BJ (cell line): ENCODE results near the gene FCHO2. TPM values are rescaled to one million over a fixed set of nuclear protein-coding genes. Genes with fewer than 3 reads are reported as not detected.
"Not testable (repeated sequence)": the region's sequence is repeated elsewhere in the genome, so short reads cannot be mapped to it uniquely, and the experiment has no call there.

Experiments used
- CTCF ChIA-PET: fragments of 350-600 bp; formaldehyde crosslinking; extraction: SDS; loops from one replicate; lab custom pipeline; 2021; ENCODE audit warnings: antibody characterized with exemption, inconsistent platforms; lab: Yijun Ruan, JAX
- POLR2A ChIA-PET: fragments of 300-600 bp; sonication (Branson Sonifier 250); formaldehyde crosslinking; extraction: SDS; loops from one replicate; lab custom pipeline; 2021; ENCODE audit warnings: antibody characterized with exemption; lab: Charles Lee
- DNase-seq: peaks from one replicate; pipeline ENCODE4 v3.0.0-alpha.2; 2011; ENCODE audit warnings: low read depth
- H3K27me3 ChIP-seq: 2 replicates; pipeline ENCODE4 v1.6.0; 2011; ENCODE audit warnings: low read length; ENCODE audit not compliant: control insufficient read depth, insufficient read depth
- H3K36me3 ChIP-seq: 2 replicates; pipeline ENCODE4 v1.5.1; 2011; ENCODE audit warnings: low read length; ENCODE audit not compliant: control insufficient read depth, insufficient read depth
- H3K4me3 ChIP-seq: 2 replicates; pipeline ENCODE4 v1.5.1; 2011; ENCODE audit warnings: low read depth, mild to moderate bottlenecking, control low read depth, low read length
- CTCF ChIP-seq: IDR thresholded peaks from 2 replicates; pipeline ENCODE4 v1.5.1; 2011; ENCODE audit warnings: low read depth, mild to moderate bottlenecking, control low read depth, inconsistent platforms, low read length, moderate library complexity; ENCODE audit not compliant: insufficient read depth
- polyA plus RNA-seq: library from polyadenylated mRNA; depleted of rRNA; stranded (reverse); fragments of >200 nt; gene quantifications from 2 replicates; pipeline ENCODE4 v1.2.3, GENCODE V29; 2011

Gene FCHO2
- polyA plus RNA-seq, 1 experiment, result 15.7 TPM

DNA sequence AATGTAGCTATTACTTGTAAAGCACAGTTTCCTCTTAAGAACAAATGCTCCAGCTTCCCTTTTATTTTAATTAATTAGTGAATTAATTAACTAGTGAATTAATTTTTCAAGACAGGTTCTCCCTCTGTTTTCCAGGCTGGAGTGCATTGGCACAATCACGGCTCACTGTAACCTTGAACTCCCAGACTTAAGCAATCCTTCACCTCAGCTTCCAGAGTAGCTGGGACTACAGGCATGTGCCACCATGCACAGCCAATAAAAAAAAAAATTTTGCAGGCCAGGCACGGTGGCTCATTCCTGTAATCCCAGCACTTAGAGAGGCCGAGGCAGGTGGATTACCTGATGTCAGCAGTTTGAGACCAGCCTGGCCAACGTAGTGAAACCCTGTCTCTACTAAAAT is 44.1 kb downstream of the FCHO2 start:
- no peak for TF ChIP-seq CTCF
- Histone ChIP-seq H3K36me3 (no peaks in the 10 kb centered on the region), H3K4me3 (no peak overlapping the region), H3K27me3 (no peaks in the 10 kb centered on the region)
- POLR2A ChIA-PET, result no interaction called here
- DNase-seq, result no peak
- CTCF ChIA-PET, result no interaction called here

DNA sequence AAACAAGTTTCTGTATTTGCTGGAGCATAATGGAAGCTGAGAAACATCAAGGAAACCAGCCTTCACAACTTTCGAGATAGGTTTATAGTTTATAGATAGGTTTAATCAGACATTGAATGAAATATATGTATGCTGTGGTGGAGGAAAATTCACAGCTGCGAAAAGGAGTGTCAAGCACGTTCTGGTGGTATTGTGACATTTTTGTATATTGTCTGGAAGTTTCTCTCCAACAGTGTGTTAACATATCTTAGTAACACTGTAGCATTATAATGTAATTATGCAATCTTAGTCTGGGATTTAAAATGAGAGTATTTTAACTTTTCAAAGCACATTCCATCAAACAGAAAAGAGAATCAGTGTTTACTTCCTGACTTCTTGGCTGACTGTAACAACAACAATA is 50.0 kb downstream of the FCHO2 start:
- ChIA-PET CTCF (interaction anchor here (1.1 kb wide), 2 partner anchors 9 to 10 kb away, joined by 3 read pairs; no protein-coding TSS in a partner anchor), POLR2A (no interaction called here)
- Histone ChIP-seq H3K36me3 (no peaks in the 10 kb centered on the region), H3K4me3 (no peak overlapping the region), H3K27me3 (no peaks in the 10 kb centered on the region)
- no peak for DNase-seq
- TF ChIP-seq CTCF, result no peak

DNA sequence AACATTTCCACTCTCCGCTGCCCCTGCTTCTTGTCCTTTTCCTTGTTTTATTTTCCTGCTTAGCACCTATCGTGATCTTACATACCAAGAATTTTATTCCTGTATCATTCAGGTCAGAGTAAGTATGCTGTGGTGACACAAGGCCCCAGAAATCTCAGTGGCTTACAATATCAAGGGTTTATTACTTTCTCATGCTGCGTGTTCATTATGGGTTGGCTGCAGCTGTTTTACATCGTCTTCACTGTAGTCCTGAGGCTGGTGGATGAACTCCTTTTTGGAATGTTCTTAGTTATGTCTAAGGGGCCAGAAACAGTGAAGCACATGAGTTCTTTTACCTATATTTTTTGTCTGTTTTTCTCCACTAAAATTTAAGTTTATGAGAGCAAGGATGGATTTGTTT is 51.2 kb downstream of the FCHO2 start:
- CTCF ChIA-PET, result no interaction called here
- no peaks in the 10 kb centered on the region for H3K27me3 ChIP-seq
- TF ChIP-seq CTCF, result no peak

DNA sequence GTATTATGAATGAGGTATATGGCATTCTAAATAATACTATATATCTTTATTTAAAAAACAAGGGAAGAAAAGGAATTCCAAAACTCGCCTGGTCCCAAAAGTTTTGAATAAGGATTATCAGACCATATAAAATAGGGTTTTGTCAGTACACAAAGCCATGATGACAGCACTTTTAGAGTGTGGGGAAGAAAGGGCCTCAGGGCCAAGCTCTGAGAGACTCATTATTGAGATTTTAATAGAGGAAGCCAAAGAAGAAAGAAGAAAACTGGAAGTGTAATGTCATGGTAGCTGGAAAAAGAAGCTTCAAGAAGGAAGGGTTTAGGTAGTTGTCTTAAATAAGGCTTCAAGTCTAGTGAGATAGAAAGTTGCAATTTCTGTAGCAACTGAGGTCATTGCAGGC is 53.0 kb downstream of the FCHO2 start:
- ChIA-PET CTCF (no interaction called here), POLR2A (no interaction called here)
- Histone ChIP-seq H3K27me3 (no peaks in the 10 kb centered on the region), H3K36me3 (no peaks in the 10 kb centered on the region), H3K4me3 (no peak overlapping the region)
- no peak for DNase-seq
- TF ChIP-seq CTCF, result no peak

More for the DNA sequence above, 51.2 kb downstream of the FCHO2 start:
- POLR2A ChIA-PET, result interaction anchor here (0.6 kb wide), 1 partner anchor 236 kb away, joined by 3 read pairs; no protein-coding TSS in a partner anchor
- DNase-seq, result peak; percentile 37
- H3K4me3 ChIP-seq, result no peak overlapping the region
- no peaks in the 10 kb centered on the region for H3K36me3 ChIP-seq

DNA sequence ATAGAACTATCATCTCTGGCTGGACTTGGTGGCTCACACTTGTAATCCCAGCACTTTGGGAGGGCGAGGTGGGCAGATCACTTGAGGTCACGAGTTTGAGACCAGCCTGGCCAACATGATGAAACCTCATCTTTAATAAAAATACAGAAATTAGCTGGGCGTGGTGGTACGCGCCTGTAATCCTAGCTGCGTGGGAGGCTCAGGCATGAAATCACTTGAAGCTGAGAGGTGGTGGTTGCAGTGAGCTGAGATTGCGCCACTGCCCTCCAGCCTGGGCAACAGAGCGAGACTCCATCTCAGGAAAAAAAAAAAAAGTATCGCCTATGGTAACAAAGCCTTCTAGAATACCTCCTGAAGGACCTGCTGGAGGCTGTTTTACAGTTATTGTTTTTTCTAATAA is 55.8 kb downstream of the FCHO2 start:
- CTCF ChIA-PET, result not testable (repeated sequence)

DNA sequence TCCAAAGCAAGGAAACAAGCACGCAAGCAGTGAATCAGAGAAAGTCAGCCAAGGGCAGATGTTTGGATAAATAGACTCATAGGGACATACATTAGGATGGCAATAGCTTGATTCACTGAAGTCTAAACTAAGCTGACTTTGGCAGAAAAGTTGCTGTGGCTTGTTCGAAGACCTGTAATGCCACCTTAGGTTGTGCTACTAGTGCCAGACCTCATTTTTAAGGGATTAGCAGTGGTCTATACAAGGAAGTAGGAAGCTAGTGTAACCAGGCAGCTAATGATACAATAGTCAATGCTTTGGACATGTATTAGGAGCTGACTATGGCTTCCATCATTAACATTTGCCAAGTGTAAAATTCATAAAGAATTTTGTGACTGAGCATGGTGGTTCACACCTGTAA is 63.1 kb downstream of the FCHO2 start:
- H3K36me3 ChIP-seq, result peaks cover 2% of the 10 kb centered on the region; the same call in 1 of the 2 replicates
- ChIA-PET CTCF (no interaction called here), POLR2A (no interaction called here)

More for the DNA sequence above, 55.8 kb downstream of the FCHO2 start:
- POLR2A ChIA-PET, H3K27me3 ChIP-seq, H3K4me3 ChIP-seq, H3K36me3 ChIP-seq, DNase-seq: not testable (repeated sequence)

More for the DNA sequence above, 63.1 kb downstream of the FCHO2 start:
- H3K4me3 ChIP-seq, result no peak overlapping the region
- no peaks in the 10 kb centered on the region for H3K27me3 ChIP-seq
- no peak for TF ChIP-seq CTCF
- DNase-seq, result no peak
